Keratinocyte (primary cell): ENCODE data around the gene ARPP19.

ENCODE experiments used
- EZH2 ChIP-seq: IDR thresholded peaks from one replicate; pipeline ENCODE4 v1.6.1; 2012; ENCODE audit warnings: inconsistent platforms, mild to moderate bottlenecking, low read length, moderate library complexity
- TF ChIP-seq, protein P1 (sequence below), 3 experiments: IDR thresholded peaks in 1 of 3; conservative IDR thresholded peaks in 1 of 3; optimal IDR thresholded peaks in 1 of 3; 2 replicates in 2 of 3; 3 replicates in 1 of 3; pipeline versions ENCODE3 to v1.5.1; 2011; ENCODE audit warnings: low read length in 3 of 3, mild to moderate bottlenecking in 3 of 3, moderate library complexity in 2 of 3, control low read depth in 1 of 3, inconsistent platforms in 1 of 3; ENCODE audit not compliant: insufficient read depth in 2 of 3; ENCODE audit errors: extremely low read depth in 1 of 3

DNA sequence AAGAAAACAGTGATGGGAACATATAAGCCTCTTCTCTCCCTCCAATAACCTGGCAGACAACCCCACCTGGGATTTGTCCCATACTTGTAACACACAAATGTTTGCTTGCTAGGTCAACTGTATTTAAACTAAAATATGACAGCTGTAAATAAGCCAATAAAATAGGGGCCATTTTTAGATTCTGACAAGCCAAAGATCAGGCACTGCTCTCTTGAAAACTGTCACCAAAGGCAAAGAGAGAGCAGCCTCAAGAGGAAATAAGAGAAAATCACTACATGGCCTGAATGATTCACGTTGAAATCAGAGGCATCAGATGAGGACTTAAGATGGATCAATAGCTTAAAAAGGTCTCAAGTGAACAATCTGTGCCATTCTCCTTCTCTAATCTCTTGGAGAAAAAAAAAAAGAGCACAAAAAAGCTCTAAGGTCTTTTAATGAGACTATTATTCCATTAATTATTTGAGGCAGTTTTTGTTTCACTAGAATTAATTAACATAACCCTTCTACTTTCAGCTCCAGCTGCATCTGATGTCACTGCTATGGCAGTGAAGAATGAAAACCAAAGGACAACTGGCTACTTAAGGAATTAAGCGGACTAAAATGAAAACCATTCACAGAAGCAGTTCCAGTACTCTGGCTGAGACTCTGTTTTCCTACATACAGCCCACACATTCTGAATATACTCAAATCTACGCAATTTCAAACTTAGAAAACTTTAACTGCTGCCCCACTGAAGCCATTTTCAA is 59.2 kb downstream of the ARPP19 start:
- TF ChIP-seq, protein P1, sequence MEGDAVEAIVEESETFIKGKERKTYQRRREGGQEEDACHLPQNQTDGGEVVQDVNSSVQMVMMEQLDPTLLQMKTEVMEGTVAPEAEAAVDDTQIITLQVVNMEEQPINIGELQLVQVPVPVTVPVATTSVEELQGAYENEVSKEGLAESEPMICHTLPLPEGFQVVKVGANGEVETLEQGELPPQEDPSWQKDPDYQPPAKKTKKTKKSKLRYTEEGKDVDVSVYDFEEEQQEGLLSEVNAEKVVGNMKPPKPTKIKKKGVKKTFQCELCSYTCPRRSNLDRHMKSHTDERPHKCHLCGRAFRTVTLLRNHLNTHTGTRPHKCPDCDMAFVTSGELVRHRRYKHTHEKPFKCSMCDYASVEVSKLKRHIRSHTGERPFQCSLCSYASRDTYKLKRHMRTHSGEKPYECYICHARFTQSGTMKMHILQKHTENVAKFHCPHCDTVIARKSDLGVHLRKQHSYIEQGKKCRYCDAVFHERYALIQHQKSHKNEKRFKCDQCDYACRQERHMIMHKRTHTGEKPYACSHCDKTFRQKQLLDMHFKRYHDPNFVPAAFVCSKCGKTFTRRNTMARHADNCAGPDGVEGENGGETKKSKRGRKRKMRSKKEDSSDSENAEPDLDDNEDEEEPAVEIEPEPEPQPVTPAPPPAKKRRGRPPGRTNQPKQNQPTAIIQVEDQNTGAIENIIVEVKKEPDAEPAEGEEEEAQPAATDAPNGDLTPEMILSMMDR (optimal IDR thresholded peaks at IDR 0.05 in 1 of 3, IDR thresholded peaks at IDR 0.05 in 1 of 3, conservative IDR thresholded peaks at IDR 0.05 in 1 of 3; ENCODE audit: extremely low read depth in 1 of 3, insufficient read depth in 2 of 3, low read length in 3 of 3), result no peak
- no peak for TF ChIP-seq EZH2
